HPDE6-E6E7 (cell line): ENCODE data around the gene HSPA1A.
"Not testable (repeated sequence)": the region's sequence is repeated elsewhere in the genome, so short reads cannot be mapped to it uniquely, and the experiment has no call there.

Source experiments
- DNase-seq: peaks from one replicate; pipeline ENCODE4 v3.0.0; 2011; ENCODE audit warnings: missing footprints; ENCODE audit errors: extremely low spot score

The HSPA1A gene

GRCh38 chr6:31811645-31812044 is 3.7 kb upstream of the HSPA1A start:
- no peak for DNase-seq

- no peak for DNase-seq
These were observed 1.9 kb upstream of the HSPA1A start for GRCh38 chr6:31813465-31813849.

- DNase-seq: peak; percentile 96
These were observed 692 bp upstream of the HSPA1A start for GRCh38 chr6:31814677-31815024.

- DNase-seq: not testable (repeated sequence)
These were observed 2.0 kb downstream of the HSPA1A start for GRCh38 chr6:31817133-31817928.

GRCh38 chr6:31817929-31818511 is 2.7 kb downstream of the HSPA1A start:
- DNase-seq: not testable (repeated sequence)

GRCh38 chr6:31819871-31820299 is 4.5 kb downstream of the HSPA1A start:
- no peak for DNase-seq

GRCh38 chr6:31820399-31820798 is 5.1 kb downstream of the HSPA1A start:
- DNase-seq: not testable (repeated sequence)

- no peak for DNase-seq
These were observed 6.1 kb downstream of the HSPA1A start for GRCh38 chr6:31821301-31822035.

GRCh38 chr6:31822036-31822821 is 6.9 kb downstream of the HSPA1A start:
- no peak for DNase-seq

- not testable (repeated sequence) for DNase-seq
These were observed 8.4 kb downstream of the HSPA1A start for GRCh38 chr6:31823592-31824196.

GRCh38 chr6:31825553-31825952 is 10.2 kb downstream of the HSPA1A start:
- DNase-seq: no peak

- no peak for DNase-seq
These were observed 11.5 kb downstream of the HSPA1A start for GRCh38 chr6:31826793-31827285.

- DNase-seq: peak; percentile 96
These were observed 12.1 kb downstream of the HSPA1A start, which contains the start of gene HSPA1B for GRCh38 chr6:31827286-31828079. HSPA1B (plus strand) TSS chr6:31827738; CDS start chr6:31827951, 213 bp downstream.

- DNase-seq: no peak
These were observed 14.4 kb downstream of the HSPA1A start for GRCh38 chr6:31829633-31830283.

- DNase-seq: no peak
These were observed 15.6 kb downstream of the HSPA1A start for GRCh38 chr6:31830886-31831335.

- DNase-seq: no peak
These were observed 16.2 kb downstream of the HSPA1A start for GRCh38 chr6:31831350-31832215.

- peak; percentile 77 for DNase-seq
These were observed 19.3 kb downstream of the HSPA1A start for GRCh38 chr6:31834367-31835250.

GRCh38 chr6:31836047-31836473 is 20.7 kb downstream of the HSPA1A start:
- DNase-seq: no peak
